HCT116 (cell line): Measurements from ENCODE around the gene FKBP5.

Experiments
- CEBPB ChIP-seq: IDR thresholded peaks from 2 replicates; pipeline ENCODE4 v1.6.1; 2012; ENCODE audit warnings: low read depth
- POLR2A ChIP-seq: IDR thresholded peaks from 2 replicates; pipeline ENCODE4 v1.7.0; 2011; ENCODE audit warnings: borderline replicate concordance; ENCODE audit not compliant: insufficient read depth, insufficient read length; ENCODE audit errors: extremely low read depth
- POLR2AphosphoS5 ChIP-seq: IDR thresholded peaks from 2 replicates; pipeline ENCODE4 v1.6.1; 2011; ENCODE audit warnings: mild to moderate bottlenecking, low read depth, low read length, moderate library complexity
- SP1 ChIP-seq: IDR thresholded peaks from 2 replicates; pipeline ENCODE4 v1.6.1; 2012; ENCODE audit warnings: low read depth
- SRF ChIP-seq: IDR thresholded peaks from 2 replicates; pipeline ENCODE4 v1.6.1; 2012; ENCODE audit warnings: low read depth
- ZNF274 ChIP-seq: fragments of 200-500 bp; sonication (Bioruptor generic); IDR thresholded peaks from 2 replicates; pipeline ENCODE4 v1.6.1; 2014; ENCODE audit warnings: mild to moderate bottlenecking, low read depth, low read length, inconsistent platforms
- TF ChIP-seq, protein P1 (sequence below): IDR thresholded peaks from 2 replicates; pipeline ENCODE4 v1.6.1; 2012
- TF ChIP-seq, protein P2 (sequence below): IDR thresholded peaks from 2 replicates; pipeline ENCODE4 v1.6.1; 2012
- TF ChIP-seq, protein P3 (sequence below): IDR thresholded peaks from 2 replicates; pipeline ENCODE4 v1.6.1; 2012; ENCODE audit warnings: low read depth
- TF ChIP-seq, protein P4 (sequence below), 3 experiments: fragments of 200-600 bp in 1 of 3; sonication (generic) in 1 of 3; IDR thresholded peaks in 2 of 3; conservative IDR thresholded peaks in 1 of 3; 2 replicates each; pipeline ENCODE4 v1.5.1; 2012 to 2017; ENCODE audit warnings: low read depth in 2 of 3, low read length in 2 of 3, antibody characterized with exemption in 1 of 3, borderline replicate concordance in 1 of 3, control low read depth in 1 of 3, mild to moderate bottlenecking in 1 of 3, mixed read lengths in 1 of 3, mixed run types in 1 of 3, moderate library complexity in 1 of 3; ENCODE audit not compliant: insufficient read depth in 1 of 3

DNA sequence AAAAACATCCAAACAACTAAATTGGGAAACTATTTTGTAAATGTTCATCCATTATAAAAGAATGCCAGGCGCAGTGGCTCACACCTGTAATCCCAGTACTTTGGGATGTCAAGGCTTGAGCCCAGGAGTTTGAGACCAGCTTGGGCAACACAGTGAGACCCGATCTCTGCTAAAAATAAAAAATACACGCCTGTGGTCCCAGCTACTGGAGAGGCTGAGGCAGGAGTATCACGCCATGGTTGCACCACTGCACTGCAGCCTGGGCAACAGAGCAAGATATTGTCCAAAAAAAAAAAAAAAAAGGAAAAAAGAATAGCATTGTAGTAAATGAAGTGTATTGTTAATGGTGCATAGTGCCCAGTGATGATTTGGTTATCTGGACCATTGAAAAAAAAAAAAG, 38.7 kb downstream of the FKBP5 start:
- TF ChIP-seq CEBPB: no peak
- no peak for TF ChIP-seq POLR2A
- TF ChIP-seq, protein P1, sequence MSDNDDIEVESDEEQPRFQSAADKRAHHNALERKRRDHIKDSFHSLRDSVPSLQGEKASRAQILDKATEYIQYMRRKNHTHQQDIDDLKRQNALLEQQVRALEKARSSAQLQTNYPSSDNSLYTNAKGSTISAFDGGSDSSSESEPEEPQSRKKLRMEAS: no peak
- no peak for TF ChIP-seq POLR2AphosphoS5
- TF ChIP-seq, protein P2, sequence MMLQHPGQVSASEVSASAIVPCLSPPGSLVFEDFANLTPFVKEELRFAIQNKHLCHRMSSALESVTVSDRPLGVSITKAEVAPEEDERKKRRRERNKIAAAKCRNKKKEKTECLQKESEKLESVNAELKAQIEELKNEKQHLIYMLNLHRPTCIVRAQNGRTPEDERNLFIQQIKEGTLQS: no peak
- TF ChIP-seq, protein P3, sequence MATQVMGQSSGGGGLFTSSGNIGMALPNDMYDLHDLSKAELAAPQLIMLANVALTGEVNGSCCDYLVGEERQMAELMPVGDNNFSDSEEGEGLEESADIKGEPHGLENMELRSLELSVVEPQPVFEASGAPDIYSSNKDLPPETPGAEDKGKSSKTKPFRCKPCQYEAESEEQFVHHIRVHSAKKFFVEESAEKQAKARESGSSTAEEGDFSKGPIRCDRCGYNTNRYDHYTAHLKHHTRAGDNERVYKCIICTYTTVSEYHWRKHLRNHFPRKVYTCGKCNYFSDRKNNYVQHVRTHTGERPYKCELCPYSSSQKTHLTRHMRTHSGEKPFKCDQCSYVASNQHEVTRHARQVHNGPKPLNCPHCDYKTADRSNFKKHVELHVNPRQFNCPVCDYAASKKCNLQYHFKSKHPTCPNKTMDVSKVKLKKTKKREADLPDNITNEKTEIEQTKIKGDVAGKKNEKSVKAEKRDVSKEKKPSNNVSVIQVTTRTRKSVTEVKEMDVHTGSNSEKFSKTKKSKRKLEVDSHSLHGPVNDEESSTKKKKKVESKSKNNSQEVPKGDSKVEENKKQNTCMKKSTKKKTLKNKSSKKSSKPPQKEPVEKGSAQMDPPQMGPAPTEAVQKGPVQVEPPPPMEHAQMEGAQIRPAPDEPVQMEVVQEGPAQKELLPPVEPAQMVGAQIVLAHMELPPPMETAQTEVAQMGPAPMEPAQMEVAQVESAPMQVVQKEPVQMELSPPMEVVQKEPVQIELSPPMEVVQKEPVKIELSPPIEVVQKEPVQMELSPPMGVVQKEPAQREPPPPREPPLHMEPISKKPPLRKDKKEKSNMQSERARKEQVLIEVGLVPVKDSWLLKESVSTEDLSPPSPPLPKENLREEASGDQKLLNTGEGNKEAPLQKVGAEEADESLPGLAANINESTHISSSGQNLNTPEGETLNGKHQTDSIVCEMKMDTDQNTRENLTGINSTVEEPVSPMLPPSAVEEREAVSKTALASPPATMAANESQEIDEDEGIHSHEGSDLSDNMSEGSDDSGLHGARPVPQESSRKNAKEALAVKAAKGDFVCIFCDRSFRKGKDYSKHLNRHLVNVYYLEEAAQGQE: no peak
- TF ChIP-seq, protein P4, sequence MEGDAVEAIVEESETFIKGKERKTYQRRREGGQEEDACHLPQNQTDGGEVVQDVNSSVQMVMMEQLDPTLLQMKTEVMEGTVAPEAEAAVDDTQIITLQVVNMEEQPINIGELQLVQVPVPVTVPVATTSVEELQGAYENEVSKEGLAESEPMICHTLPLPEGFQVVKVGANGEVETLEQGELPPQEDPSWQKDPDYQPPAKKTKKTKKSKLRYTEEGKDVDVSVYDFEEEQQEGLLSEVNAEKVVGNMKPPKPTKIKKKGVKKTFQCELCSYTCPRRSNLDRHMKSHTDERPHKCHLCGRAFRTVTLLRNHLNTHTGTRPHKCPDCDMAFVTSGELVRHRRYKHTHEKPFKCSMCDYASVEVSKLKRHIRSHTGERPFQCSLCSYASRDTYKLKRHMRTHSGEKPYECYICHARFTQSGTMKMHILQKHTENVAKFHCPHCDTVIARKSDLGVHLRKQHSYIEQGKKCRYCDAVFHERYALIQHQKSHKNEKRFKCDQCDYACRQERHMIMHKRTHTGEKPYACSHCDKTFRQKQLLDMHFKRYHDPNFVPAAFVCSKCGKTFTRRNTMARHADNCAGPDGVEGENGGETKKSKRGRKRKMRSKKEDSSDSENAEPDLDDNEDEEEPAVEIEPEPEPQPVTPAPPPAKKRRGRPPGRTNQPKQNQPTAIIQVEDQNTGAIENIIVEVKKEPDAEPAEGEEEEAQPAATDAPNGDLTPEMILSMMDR (IDR thresholded peaks at IDR 0.05 in 2 of 3, conservative IDR thresholded peaks at IDR 0.05 in 1 of 3; ENCODE audit: borderline replicate concordance in 1 of 3, insufficient read depth in 1 of 3, low read depth in 2 of 3, low read length in 2 of 3): no peak
- no peak for TF ChIP-seq ZNF274
- TF ChIP-seq SRF: no peak
- no peak for TF ChIP-seq SP1
